GM10248 (cell line): Measurements from ENCODE around the gene WRAP53.

Experiments used
- CTCF ChIA-PET: fragments of 300-600 bp; sonication (Branson Sonifier 250); formaldehyde crosslinking; extraction: SDS; loops from one replicate; lab custom pipeline; 2021; ENCODE audit warnings: antibody characterized with exemption; lab: Yijun Ruan, JAX
- POLR2A ChIA-PET: fragments of 350-650 bp; sonication (Branson Sonifier 250); formaldehyde crosslinking; extraction: SDS; loops from one replicate; lab custom pipeline; 2020; ENCODE audit warnings: antibody characterized with exemption; lab: Yijun Ruan, JAX
- DNase-seq: peaks from one replicate; pipeline ENCODE4 v3.0.0; 2012; ENCODE audit errors: extremely low spot score
- TF ChIP-seq, protein P1 (sequence below): IDR thresholded peaks from 2 replicates; pipeline ENCODE4 v1.5.1; 2012; ENCODE audit warnings: mild to moderate bottlenecking, low read depth; ENCODE audit errors: extremely low read depth, missing control alignments, control extremely low read depth

The WRAP53 gene

DNA sequence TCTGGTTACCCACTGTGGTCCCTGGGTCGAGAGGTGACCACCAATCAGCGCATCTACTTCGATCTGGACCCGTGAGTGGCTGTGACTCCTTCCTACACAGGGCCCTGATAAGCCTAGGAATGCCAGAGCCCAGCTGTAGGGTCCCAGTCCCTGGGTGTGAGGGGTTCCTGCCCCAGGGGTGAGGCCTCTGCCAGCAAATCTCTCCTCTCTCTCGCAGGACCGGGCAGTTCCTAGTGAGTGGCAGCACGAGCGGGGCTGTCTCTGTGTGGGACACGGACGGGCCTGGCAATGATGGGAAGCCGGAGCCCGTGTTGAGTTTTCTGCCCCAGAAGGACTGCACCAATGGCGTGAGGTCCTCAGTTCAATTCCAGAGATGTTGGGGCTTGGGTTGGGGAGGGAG, 14.5 kb downstream of the WRAP53 start:
- TF ChIP-seq, protein P1, sequence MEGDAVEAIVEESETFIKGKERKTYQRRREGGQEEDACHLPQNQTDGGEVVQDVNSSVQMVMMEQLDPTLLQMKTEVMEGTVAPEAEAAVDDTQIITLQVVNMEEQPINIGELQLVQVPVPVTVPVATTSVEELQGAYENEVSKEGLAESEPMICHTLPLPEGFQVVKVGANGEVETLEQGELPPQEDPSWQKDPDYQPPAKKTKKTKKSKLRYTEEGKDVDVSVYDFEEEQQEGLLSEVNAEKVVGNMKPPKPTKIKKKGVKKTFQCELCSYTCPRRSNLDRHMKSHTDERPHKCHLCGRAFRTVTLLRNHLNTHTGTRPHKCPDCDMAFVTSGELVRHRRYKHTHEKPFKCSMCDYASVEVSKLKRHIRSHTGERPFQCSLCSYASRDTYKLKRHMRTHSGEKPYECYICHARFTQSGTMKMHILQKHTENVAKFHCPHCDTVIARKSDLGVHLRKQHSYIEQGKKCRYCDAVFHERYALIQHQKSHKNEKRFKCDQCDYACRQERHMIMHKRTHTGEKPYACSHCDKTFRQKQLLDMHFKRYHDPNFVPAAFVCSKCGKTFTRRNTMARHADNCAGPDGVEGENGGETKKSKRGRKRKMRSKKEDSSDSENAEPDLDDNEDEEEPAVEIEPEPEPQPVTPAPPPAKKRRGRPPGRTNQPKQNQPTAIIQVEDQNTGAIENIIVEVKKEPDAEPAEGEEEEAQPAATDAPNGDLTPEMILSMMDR = no peak
- POLR2A ChIA-PET = no interaction called here
- CTCF ChIA-PET = interaction anchor here (1.3 kb wide), 1 partner anchor 15 kb away, joined by 5 read pairs; the partner anchor contains the start of gene WRAP53
- no peak for DNase-seq

DNA sequence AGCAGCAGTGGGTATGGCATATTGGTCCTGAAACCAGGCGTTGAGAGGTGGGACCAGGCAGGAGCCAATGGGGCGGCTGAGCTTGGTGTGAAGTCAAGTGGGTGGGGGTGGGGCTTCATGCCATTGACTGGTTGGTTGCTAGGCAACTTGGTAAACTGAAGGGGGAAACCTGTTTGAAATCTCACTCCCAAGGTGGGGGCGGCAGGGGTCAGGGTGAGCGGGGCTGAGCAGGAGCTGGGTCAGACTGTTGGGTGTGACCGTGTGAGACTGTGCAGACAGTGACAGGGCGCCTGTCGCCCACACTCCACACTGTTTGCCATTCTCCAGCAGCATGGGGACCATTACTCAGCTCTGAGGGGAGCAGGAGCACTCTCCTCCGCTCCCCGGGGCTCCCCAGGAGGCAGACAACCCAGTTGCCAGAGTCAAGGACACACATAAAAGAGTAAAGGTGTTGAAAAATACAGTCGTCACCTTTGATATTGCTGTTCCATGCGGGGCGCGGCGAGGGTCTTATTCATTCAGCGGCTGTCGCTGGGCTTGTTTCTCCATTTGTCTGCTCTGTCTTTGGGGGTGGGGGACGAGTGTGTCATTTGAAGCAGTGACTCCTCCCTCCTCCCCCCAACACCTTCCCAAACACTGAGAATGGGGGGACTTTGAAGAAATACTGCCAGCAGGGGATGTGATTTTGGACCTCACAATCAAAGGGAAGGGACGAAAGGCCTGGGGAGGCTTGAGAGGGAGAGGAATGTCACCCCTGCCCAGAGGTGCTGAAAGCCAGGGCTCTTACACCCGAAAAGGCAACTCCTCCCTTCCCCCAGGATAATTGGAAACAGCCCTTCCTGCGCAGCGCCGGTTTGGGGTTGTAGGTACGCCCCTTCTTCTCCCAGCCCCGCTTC, 15.6 kb downstream of the WRAP53 start:
- DNase-seq = no peak
- TF ChIP-seq, protein P1 = no peak
- ChIA-PET POLR2A (no interaction called here), CTCF (interaction anchor here (1.3 kb wide), 1 partner anchor 16 kb away, joined by 5 read pairs; the partner anchor contains the start of gene WRAP53)

DNA sequence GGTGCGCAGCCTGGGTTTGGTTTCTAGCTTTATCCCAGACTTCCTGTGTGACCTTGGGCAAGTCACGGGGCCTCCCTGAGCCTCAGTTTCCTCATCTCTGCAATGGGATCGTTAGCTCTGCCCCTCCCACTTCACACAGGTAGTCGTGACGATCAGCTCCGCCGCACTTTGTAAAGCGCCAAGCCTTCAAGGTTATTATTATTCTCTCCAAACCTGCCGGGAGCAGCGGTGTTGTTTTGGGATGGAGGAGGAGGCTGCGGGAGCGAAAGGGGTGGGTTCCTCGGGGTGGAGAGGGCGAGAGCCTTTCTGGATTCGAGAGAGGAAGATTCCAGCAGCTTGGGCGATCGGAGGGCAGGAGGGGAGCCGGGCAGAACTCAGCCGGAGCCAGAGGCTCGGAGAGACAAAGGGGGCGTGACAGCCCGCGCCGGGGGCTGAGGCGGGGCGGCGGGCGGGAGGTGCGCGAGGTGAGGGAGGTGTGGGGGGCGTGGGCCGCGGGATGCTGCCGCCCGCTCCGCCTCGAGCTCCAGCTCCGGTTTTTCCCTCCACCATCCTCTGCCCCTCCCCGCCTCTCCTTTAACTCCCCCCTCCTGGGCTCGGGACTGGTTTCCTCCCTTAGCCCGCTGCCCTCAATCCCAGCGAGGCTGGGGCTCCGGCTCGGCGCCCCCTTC, 16.5 kb downstream of the WRAP53 start, which contains the start of gene EFNB3:
EFNB3 (plus strand) TSS at position 602 of the 668 bp plus-strand sequence. CDS start 397 bp downstream, outside the sequence.
- ChIA-PET CTCF (interaction anchor here (1.2 to 3.3 kb wide), 2 partner anchors 9 to 17 kb away, joined by 3 to 20 read pairs; partner anchors contain the start of genes TP53 and WRAP53), POLR2A (no interaction called here)
- no peak for DNase-seq
- TF ChIP-seq, protein P1 = no peak

DNA sequence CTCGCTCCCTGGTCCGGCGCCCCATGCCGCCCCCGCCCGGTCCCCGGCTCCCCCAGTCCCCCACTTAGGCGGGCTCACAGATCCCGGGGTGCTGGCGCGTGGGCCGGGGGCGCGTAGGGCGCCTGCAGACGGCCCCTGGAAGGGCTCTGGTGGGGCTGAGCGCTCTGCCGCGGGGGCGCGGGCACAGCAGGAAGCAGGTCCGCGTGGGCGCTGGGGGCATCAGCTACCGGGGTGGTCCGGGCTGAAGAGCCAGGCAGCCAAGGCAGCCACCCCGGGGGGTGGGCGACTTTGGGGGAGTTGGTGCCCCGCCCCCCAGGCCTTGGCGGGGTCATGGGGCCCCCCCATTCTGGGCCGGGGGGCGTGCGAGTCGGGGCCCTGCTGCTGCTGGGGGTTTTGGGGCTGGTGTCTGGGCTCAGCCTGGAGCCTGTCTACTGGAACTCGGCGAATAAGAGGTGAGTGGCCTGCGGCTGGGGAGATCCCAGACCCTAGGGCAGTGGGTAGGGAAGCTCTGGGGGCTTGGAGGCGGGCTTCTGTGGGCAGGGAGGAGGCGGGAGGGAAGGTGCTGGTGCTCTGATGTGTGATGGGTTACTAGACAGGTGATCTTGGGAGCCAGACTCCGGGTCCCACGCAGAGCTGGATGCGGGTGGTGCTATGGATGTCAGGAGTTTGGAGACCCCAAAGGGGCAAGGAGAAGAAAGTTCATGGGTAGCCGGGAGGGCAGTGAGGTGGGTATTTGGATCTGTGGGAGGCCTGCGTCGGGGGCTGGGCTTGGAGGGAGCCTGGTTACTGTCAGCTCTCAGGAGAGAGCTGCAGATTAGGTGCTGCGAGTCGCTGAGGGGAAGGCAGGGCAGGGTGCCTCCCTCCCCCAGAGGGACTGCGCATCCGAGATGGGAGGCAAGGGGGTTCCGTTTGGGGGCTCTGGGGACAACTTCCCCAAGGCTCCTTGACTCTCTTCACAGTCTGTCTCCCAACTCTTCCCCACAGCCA, 17.3 kb downstream of the WRAP53 start:
- CTCF ChIA-PET = interaction anchor here (1.2 to 3.3 kb wide), 4 partner anchors 8 to 73 kb away, joined by 3 to 20 read pairs (median 4); partner anchors contain the start of genes TP53 and WRAP53
- TF ChIP-seq, protein P1 = no peak

GRCh38 chr17:7706631-7707354, 18.5 kb downstream of the WRAP53 start:
- TF ChIP-seq, protein P1 = no peak
- POLR2A ChIA-PET = interaction anchor here (0.7 kb wide), 1 partner anchor 131 kb away, joined by 4 read pairs; no protein-coding TSS in a partner anchor
- CTCF ChIA-PET = interaction anchor here (0.7 to 3.3 kb wide), 6 partner anchors 10 to 74 kb away, joined by 3 to 20 read pairs (median 4); partner anchors contain the start of genes DNAH2, TP53 and WRAP53
- no peak for DNase-seq

More for the DNA sequence above, 17.3 kb downstream of the WRAP53 start:
- POLR2A ChIA-PET = no interaction called here
- no peak for DNase-seq
